Keratinocyte (primary cell): ENCODE measurements around the gene SLC9A3. TPM values are rescaled to one million over a fixed set of nuclear protein-coding genes. Genes with fewer than 3 reads are reported as not detected.

Source experiments
- DNase-seq: peaks from one replicate; pipeline ENCODE4 v3.0.0-alpha.2; 2011; ENCODE audit warnings: low read depth, missing footprints, low spot score
- FAIRE-seq: peaks from 2 replicates; lab custom pipeline; 2011; peaks lifted over from hg19 to GRCh38; lab: Jason Lieb, UNC
- H2AFZ ChIP-seq: 2 replicates; pipeline ENCODE4 v1.6.0; 2012; ENCODE audit warnings: low read length, control low read depth, inconsistent platforms; ENCODE audit not compliant: control insufficient read depth
- H3K27ac ChIP-seq: 2 replicates; pipeline ENCODE4 v1.5.1; 2011; ENCODE audit warnings: low read length; ENCODE audit not compliant: control insufficient read depth, insufficient read depth
- H3K27me3 ChIP-seq: 3 replicates; pipeline ENCODE4 v1.6.0; 2011; ENCODE audit warnings: low read length; ENCODE audit not compliant: control insufficient read depth, insufficient read depth; ENCODE audit errors: extremely low read depth
- H3K36me3 ChIP-seq, 2 experiments: 2 replicates in 1 of 2; 3 replicates in 1 of 2; pipeline ENCODE4 v1.5.1; 2011; ENCODE audit warnings: low read length in 2 of 2, mild to moderate bottlenecking in 1 of 2; ENCODE audit not compliant: control insufficient read depth in 2 of 2, insufficient read depth in 2 of 2; ENCODE audit errors: extremely low read depth in 1 of 2
- H3K4me1 ChIP-seq: 3 replicates; pipeline ENCODE4 v1.5.1; 2011; ENCODE audit warnings: low read length; ENCODE audit not compliant: control insufficient read depth, insufficient read depth; ENCODE audit errors: extremely low read depth
- H3K4me2 ChIP-seq: 3 replicates; pipeline ENCODE4 v1.6.0; 2011; ENCODE audit warnings: low read depth, low read length; ENCODE audit not compliant: control insufficient read depth, insufficient read depth; ENCODE audit errors: extremely low read depth
- H3K4me3 ChIP-seq, 3 experiments: fragments of 200-600 bp in 1 of 3; sonication (generic) in 1 of 3; 2 replicates in 2 of 3; 3 replicates in 1 of 3; pipeline ENCODE4 v1.5.1; 2011 to 2016; ENCODE audit warnings: low read length in 3 of 3, mild to moderate bottlenecking in 3 of 3, control low read depth in 2 of 3, inconsistent platforms in 1 of 3, low read depth in 1 of 3, mixed read lengths in 1 of 3, mixed run types in 1 of 3, moderate library complexity in 1 of 3; ENCODE audit not compliant: control insufficient read depth in 2 of 3, insufficient read depth in 2 of 3; ENCODE audit errors: extremely low read depth in 1 of 3
- H3K79me2 ChIP-seq: 2 replicates; pipeline ENCODE4 v1.6.0; 2012; ENCODE audit warnings: low read length; ENCODE audit not compliant: control insufficient read depth, insufficient read depth
- H3K9ac ChIP-seq: 3 replicates; pipeline ENCODE4 v1.6.0; 2011; ENCODE audit warnings: low read length; ENCODE audit not compliant: control insufficient read depth, insufficient read depth; ENCODE audit errors: extremely low read depth
- H3K9me1 ChIP-seq: 3 replicates; pipeline ENCODE4 v1.6.0; 2011; ENCODE audit warnings: low read length; ENCODE audit not compliant: control insufficient read depth, insufficient read depth; ENCODE audit errors: extremely low read depth
- H3K9me3 ChIP-seq: 2 replicates; pipeline ENCODE4 v1.5.1; 2012; ENCODE audit warnings: low read depth, low read length; ENCODE audit not compliant: control insufficient read depth
- H4K20me1 ChIP-seq: 3 replicates; pipeline ENCODE4 v1.6.0; 2011; ENCODE audit warnings: low read length; ENCODE audit not compliant: control insufficient read depth, insufficient read depth; ENCODE audit errors: extremely low read depth
- CTCF ChIP-seq, 3 experiments: IDR thresholded peaks in 1 of 3; conservative IDR thresholded peaks in 1 of 3; optimal IDR thresholded peaks in 1 of 3; 2 replicates in 2 of 3; 3 replicates in 1 of 3; pipeline versions ENCODE3 to v1.5.1; 2011; ENCODE audit warnings: low read length in 3 of 3, mild to moderate bottlenecking in 3 of 3, moderate library complexity in 2 of 3, control low read depth in 1 of 3, inconsistent platforms in 1 of 3; ENCODE audit not compliant: insufficient read depth in 2 of 3; ENCODE audit errors: extremely low read depth in 1 of 3
- EZH2 ChIP-seq: IDR thresholded peaks from one replicate; pipeline ENCODE4 v1.6.1; 2012; ENCODE audit warnings: inconsistent platforms, mild to moderate bottlenecking, low read length, moderate library complexity
- dilution Hi-C: fragments of 300-500 bp; cut with MboI; formaldehyde crosslinking; loops from one replicate; pipeline ENCODE4 v1.7.0; 2020; ENCODE audit warnings: low sequenced_read_pairs; ENCODE audit not compliant: extremely low pct_ligation_motif_present
- polyA plus RNA-seq, 5 experiments: library from polyadenylated mRNA; depleted of rRNA in 3 of 5; stranded (reverse) in 3 of 5; stranded (forward) in 1 of 5; unstranded in 1 of 5; fragments of >200 nt; gene quantifications; 1 replicate in 1 of 5; 2 replicates in 3 of 5; 3 replicates in 1 of 5; pipeline versions ENCODE4 v1.2.1 to v1.2.3, GENCODE V29; 2011 to 2012; ENCODE audit warnings: missing spikeins in 2 of 5, low read depth in 1 of 5, low replicate concordance in 1 of 5

The SLC9A3 gene
- polyA plus RNA-seq, 1 donor (not counting 4 experiments of a cell fraction or from before 2014, with no cell fraction given) = 0.55 TPM

- DNase-seq = no peak
Measured at GRCh38 chr5:426392-426976, 97.8 kb downstream of the SLC9A3 start.

GRCh38 chr5:425714-426113 is 98.5 kb downstream of the SLC9A3 start:
- TF ChIP-seq EZH2 (no peak), CTCF (optimal IDR thresholded peaks at IDR 0.05 in 1 of 3, IDR thresholded peaks at IDR 0.05 in 1 of 3, conservative IDR thresholded peaks at IDR 0.05 in 1 of 3; ENCODE audit: extremely low read depth in 1 of 3, insufficient read depth in 2 of 3, low read length in 3 of 3) (peak in 2 of 3 experiments; percentile 19 to 24)
- Histone ChIP-seq H3K27me3 (no peaks in the 10 kb centered on the region), H3K79me2 (no peaks in the 10 kb centered on the region), H3K9ac (no peak overlapping the region), H3K9me3 (no peaks in the 10 kb centered on the region), H3K4me3 (no peak overlapping the region), H3K4me2 (no peak overlapping the region), H3K9me1 (no peaks in the 10 kb centered on the region), H2AFZ (no peak overlapping the region), H3K36me3 (no peaks in the 10 kb centered on the region), H3K4me1 (peaks cover 7% of the 10 kb centered on the region), H4K20me1 (no peaks in the 10 kb centered on the region), H3K27ac (no peak overlapping the region)
- dilution Hi-C loops = no loop called here
- FAIRE-seq = no peak
- no peak for DNase-seq

More at GRCh38 chr5:426392-426976, 97.8 kb downstream of the SLC9A3 start:
- Histone ChIP-seq H4K20me1 (no peaks in the 10 kb centered on the region), H3K9ac (no peak overlapping the region), H3K9me3 (no peaks in the 10 kb centered on the region), H3K9me1 (no peaks in the 10 kb centered on the region), H3K79me2 (no peaks in the 10 kb centered on the region), H2AFZ (no peak overlapping the region), H3K27ac (no peak overlapping the region), H3K27me3 (no peaks in the 10 kb centered on the region), H3K4me1 (peaks cover 7% of the 10 kb centered on the region), H3K36me3 (no peaks in the 10 kb centered on the region), H3K4me3 (no peak overlapping the region), H3K4me2 (no peak overlapping the region)
- TF ChIP-seq EZH2 (no peak), CTCF (optimal IDR thresholded peaks at IDR 0.05 in 1 of 3, IDR thresholded peaks at IDR 0.05 in 1 of 3, conservative IDR thresholded peaks at IDR 0.05 in 1 of 3; ENCODE audit: extremely low read depth in 1 of 3, insufficient read depth in 2 of 3, low read length in 3 of 3) (no peak)
- dilution Hi-C loops = no loop called here
- FAIRE-seq = no peak
